Stomach smooth muscle (tissue), 2 donors: ENCODE data around the gene DCTN1.

Source experiments
- H3K27ac ChIP-seq: one replicate; pipeline ENCODE4 v1.7.0; 2013; ENCODE audit warnings: mild to moderate bottlenecking, low read length, inconsistent platforms
- H3K27me3 ChIP-seq, 2 donors: one replicate each; pipeline ENCODE4 v1.7.0; 2013; ENCODE audit warnings: low read length in 2 of 2; ENCODE audit not compliant: insufficient read depth in 2 of 2, control insufficient read depth in 1 of 2
- H3K36me3 ChIP-seq, 2 donors: one replicate each; pipeline ENCODE4 v1.7.0; 2013; ENCODE audit warnings: low read length in 2 of 2; ENCODE audit not compliant: control insufficient read depth in 2 of 2, insufficient read depth in 2 of 2
- H3K4me1 ChIP-seq: one replicate; pipeline ENCODE4 v1.7.0; 2013; ENCODE audit warnings: low read length; ENCODE audit not compliant: control insufficient read depth, insufficient read depth
- H3K4me3 ChIP-seq, 2 donors: one replicate each; pipeline ENCODE4 v1.7.0; 2013; ENCODE audit warnings: low read length in 2 of 2
- H3K9ac ChIP-seq, 2 donors: one replicate each; pipeline ENCODE4 v1.7.0; 2013; ENCODE audit warnings: low read length in 2 of 2, mild to moderate bottlenecking in 1 of 2
- H3K9me3 ChIP-seq, 2 donors: one replicate each; pipeline ENCODE4 v1.7.0; 2013; ENCODE audit warnings: low read length in 2 of 2; ENCODE audit not compliant: control insufficient read depth in 2 of 2
- donor health status: healthy.
- donor health status: Pancreatic carcinoma.

Gene DCTN1

DNA sequence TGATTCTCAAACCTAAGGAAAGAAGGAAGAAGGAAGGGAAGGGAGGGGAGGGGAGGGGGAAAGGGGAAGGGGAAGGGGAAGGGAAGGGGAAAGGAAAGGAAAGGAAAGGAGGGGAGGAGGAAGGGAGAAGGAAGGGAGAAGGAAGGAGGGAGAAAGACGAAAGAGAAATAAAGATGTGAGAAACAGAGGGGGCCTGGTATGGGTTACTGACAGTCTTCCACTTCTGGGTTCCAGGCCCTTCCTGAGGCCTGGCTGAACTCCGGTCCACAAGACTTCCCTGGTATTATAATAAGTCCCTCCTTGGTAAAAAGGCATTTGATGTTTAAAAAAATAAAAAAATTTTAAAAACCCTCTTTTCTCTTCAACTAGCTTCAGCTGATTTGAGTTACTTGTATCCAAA, 54.3 kb downstream of the DCTN1 start:
- no peaks in the 10 kb centered on the region for H3K27me3 ChIP-seq
- H3K9me3 ChIP-seq: no peaks in the 10 kb centered on the region
- no peaks in the 10 kb centered on the region for H3K4me1 ChIP-seq
- H3K9ac ChIP-seq: no peak overlapping the region
- H3K36me3 ChIP-seq: peaks cover 3 to 5% of the 10 kb centered on the region in 2 donors
- H3K4me3 ChIP-seq: no peak overlapping the region
- no peak overlapping the region for H3K27ac ChIP-seq

DNA sequence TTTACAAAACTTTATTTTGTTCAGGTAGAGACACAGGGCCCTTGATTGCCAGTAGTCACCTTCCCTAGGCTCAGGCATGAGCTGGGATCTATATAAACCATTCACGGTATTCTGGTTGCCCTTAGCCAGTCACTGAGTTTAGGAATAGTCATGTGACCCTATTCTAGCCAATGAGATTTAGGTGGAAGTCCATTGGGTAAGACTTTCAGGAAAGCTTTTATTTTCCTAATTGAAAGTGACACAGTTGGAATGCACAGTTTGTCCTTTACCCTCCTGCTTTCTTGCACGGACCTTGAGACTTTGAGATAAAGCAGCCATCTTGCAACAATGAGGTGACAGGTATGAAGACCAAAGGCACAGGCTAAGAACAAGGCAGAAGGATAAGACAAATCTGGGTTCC, 58.4 kb downstream of the DCTN1 start:
- H3K27me3 ChIP-seq: no peaks in the 10 kb centered on the region
- no peak overlapping the region for H3K27ac ChIP-seq
- no peaks in the 10 kb centered on the region for H3K9me3 ChIP-seq
- no peaks in the 10 kb centered on the region for H3K4me1 ChIP-seq
- no peaks in the 10 kb centered on the region for H3K36me3 ChIP-seq
- H3K9ac ChIP-seq: no peak overlapping the region
- no peak overlapping the region for H3K4me3 ChIP-seq

GRCh38 chr2:74317701-74318100, 62.4 kb downstream of the DCTN1 start:
- Histone ChIP-seq H3K9ac (no peak overlapping the region), H3K27me3 (no peaks in the 10 kb centered on the region), H3K4me1 (no peaks in the 10 kb centered on the region), H3K36me3 (no peaks in the 10 kb centered on the region), H3K4me3 (no peak overlapping the region), H3K27ac (no peak overlapping the region), H3K9me3 (no peaks in the 10 kb centered on the region)

- H3K4me3 ChIP-seq: no peak overlapping the region
- H3K9ac ChIP-seq: no peak overlapping the region
- no peaks in the 10 kb centered on the region for H3K9me3 ChIP-seq
- no peaks in the 10 kb centered on the region for H3K4me1 ChIP-seq
- no peaks in the 10 kb centered on the region for H3K27me3 ChIP-seq
- peaks cover 0 to under 1% of the 10 kb centered on the region in 2 donors for H3K36me3 ChIP-seq
- H3K27ac ChIP-seq: no peak overlapping the region
Measured at GRCh38 chr2:74316627-74317295, 63.4 kb downstream of the DCTN1 start.

- Histone ChIP-seq H3K4me1 (no peaks in the 10 kb centered on the region), H3K27me3 (no peaks in the 10 kb centered on the region), H3K4me3 (no peak overlapping the region), H3K9me3 (no peaks in the 10 kb centered on the region), H3K36me3 (peaks cover 0 to 3% of the 10 kb centered on the region in 2 donors), H3K27ac (no peak overlapping the region), H3K9ac (no peak overlapping the region)
Measured at GRCh38 chr2:74314107-74314506, 66.0 kb downstream of the DCTN1 start.

DNA sequence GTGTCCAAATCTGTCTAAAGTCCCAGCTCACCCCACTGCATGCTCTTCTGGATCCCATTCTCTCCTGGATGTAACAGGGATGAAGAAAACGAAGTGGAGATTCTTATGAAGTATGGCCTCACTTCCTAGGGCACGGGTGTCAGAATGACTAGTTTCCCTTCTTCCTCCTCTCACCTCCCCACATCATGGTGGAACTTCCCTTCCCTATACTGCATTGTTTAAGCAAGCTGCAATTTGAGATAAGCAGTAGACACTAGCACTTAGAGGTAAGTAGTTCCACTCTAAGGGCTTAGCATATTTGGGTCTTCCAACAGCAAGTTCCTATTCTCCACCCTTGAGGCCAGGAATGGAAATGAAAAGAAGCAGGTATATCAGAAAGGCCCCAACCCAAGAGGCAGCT, 66.6 kb downstream of the DCTN1 start:
- Histone ChIP-seq H3K9ac (no peak overlapping the region), H3K36me3 (peaks cover 0 to 3% of the 10 kb centered on the region in 2 donors), H3K4me3 (no peak overlapping the region), H3K9me3 (no peaks in the 10 kb centered on the region), H3K4me1 (no peaks in the 10 kb centered on the region), H3K27me3 (no peaks in the 10 kb centered on the region), H3K27ac (no peak overlapping the region)

DNA sequence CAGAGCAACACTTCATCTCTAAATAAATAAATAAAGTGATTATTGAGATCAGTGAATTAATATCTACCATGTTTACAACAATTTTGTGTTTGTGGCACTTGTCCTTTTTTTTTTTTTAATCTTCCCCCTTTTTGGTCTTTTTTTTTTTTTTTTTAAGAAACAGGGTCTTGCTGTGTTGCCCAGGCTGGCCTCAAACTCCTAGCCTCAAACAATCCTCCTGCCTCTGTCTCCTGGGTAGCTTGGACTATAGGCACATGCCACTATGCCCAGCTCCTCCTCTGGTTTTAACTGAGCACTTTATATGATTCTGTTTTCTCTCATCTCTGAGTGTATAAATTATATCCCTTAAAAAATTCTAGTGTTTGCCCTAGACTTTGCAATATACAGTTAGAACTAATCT, 67.2 kb downstream of the DCTN1 start:
- Histone ChIP-seq H3K4me1 (no peaks in the 10 kb centered on the region), H3K9ac (no peak overlapping the region), H3K9me3 (no peaks in the 10 kb centered on the region), H3K4me3 (no peak overlapping the region), H3K36me3 (peaks cover 0 to 3% of the 10 kb centered on the region in 2 donors), H3K27me3 (no peaks in the 10 kb centered on the region), H3K27ac (no peak overlapping the region)
